Measurements from ENCODE around the gene TCF20. TPM values are rescaled to one million over a fixed set of nuclear protein-coding genes. Genes with fewer than 3 reads are reported as not detected.

Gene TCF20
- total and polyA plus RNA-seq, 4 donors: 1.0 to 15.8 (median 9.4) TPM

DNA sequence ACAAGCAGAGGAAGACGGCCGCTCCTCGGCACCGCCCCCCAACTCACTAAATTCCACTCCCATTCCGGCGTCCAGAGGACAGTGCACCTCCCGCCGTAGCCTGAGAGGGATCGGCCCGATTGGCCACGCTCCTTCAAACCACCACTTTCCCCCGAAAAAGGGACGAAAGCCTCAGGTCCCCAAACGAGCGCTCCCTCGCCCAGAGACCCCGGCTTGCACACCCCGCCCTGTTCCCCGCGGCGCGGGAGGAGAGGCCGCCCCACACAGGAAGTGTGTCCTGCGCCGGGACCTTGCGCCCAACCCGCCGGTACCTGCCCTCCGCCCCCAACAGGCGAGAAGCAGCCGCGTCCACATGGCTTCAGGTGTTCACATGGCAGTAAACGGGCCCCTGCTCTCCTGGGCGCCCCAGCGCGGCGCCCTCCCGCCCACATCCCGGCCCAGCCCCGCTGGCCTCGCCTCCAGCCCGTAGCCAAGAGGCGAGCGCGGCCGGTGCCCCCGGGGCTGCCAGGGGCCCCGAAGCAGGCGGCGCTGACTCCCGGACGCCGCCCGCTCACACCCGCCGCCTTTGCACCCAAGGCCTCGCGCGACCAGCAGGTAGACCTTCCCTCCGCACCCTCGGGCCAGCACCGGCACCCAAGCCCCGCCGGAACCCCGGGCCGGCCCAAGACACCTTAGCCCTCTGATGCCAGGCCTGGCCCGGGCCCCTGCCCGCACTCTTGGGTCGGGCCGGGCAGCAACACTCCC, 849 bp downstream of the TCF20 start (continued):
- TF ChIP-seq, protein P1, sequence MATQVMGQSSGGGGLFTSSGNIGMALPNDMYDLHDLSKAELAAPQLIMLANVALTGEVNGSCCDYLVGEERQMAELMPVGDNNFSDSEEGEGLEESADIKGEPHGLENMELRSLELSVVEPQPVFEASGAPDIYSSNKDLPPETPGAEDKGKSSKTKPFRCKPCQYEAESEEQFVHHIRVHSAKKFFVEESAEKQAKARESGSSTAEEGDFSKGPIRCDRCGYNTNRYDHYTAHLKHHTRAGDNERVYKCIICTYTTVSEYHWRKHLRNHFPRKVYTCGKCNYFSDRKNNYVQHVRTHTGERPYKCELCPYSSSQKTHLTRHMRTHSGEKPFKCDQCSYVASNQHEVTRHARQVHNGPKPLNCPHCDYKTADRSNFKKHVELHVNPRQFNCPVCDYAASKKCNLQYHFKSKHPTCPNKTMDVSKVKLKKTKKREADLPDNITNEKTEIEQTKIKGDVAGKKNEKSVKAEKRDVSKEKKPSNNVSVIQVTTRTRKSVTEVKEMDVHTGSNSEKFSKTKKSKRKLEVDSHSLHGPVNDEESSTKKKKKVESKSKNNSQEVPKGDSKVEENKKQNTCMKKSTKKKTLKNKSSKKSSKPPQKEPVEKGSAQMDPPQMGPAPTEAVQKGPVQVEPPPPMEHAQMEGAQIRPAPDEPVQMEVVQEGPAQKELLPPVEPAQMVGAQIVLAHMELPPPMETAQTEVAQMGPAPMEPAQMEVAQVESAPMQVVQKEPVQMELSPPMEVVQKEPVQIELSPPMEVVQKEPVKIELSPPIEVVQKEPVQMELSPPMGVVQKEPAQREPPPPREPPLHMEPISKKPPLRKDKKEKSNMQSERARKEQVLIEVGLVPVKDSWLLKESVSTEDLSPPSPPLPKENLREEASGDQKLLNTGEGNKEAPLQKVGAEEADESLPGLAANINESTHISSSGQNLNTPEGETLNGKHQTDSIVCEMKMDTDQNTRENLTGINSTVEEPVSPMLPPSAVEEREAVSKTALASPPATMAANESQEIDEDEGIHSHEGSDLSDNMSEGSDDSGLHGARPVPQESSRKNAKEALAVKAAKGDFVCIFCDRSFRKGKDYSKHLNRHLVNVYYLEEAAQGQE (IDR thresholded peaks at IDR 0.05): no peak

DNA sequence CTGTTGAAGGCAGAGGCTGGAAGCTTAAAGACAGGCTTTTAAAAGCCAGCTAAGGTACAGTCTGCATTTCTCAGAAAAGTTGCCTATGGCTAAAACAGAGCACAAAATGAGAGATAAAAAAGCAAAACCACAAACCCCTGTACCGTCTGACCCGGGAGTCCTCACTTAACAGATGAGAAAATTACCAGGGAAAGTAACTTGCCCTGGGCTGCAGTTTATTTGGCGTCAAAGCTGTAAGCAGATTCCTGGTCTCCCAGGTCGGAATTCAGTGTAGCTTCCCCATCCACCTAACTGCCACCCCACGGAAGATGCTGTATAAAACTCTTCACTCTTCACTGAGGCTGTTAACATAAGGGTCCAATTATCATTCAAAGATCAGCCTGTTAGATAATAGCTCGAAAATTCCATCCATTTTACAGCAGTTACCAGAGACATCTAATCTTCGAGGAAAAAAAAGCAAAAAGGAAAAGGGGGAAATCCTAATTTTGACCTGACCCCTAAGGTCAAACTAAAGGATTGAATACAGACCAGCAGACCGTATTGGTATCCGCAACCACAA, 1.5 kb downstream of the TCF20 start:
- Histone ChIP-seq H3K27ac (ENCODE audit: low read depth in 1 of 2, low read length in 2 of 2) (peak overlapping the region; percentile 83 to 88), H3K4me1 (ENCODE audit: control insufficient read depth in 4 of 4, insufficient read depth in 4 of 4, low read length in 3 of 4) (peaks cover 7 to 22% (median 15%) of the 10 kb centered on the region in 4 donors), H3K36me3 (ENCODE audit: control insufficient read depth in 4 of 4, insufficient read depth in 3 of 4, low read depth in 1 of 4, low read length in 3 of 4) (no peaks in the 10 kb centered on the region), H3K9me3 (ENCODE audit: control insufficient read depth in 4 of 4, low read length in 3 of 4) (no peaks in the 10 kb centered on the region), H3K27me3 (ENCODE audit: control insufficient read depth in 4 of 4, insufficient read depth in 4 of 4, low read length in 3 of 4) (no peaks in the 10 kb centered on the region), H3K9ac (ENCODE audit: low read depth in 1 of 2, low read length in 2 of 2) (peak overlapping the region; percentile 58 to 75), H3K4me3 (ENCODE audit: low read depth in 1 of 3, low read length in 3 of 3) (peak overlapping the region; percentile 77 to 95 (median 88))
- no peak for TF ChIP-seq EGR1 (IDR thresholded peaks at IDR 0.05; ENCODE audit: low read depth in 2 of 2)
- TF ChIP-seq, protein P2, sequence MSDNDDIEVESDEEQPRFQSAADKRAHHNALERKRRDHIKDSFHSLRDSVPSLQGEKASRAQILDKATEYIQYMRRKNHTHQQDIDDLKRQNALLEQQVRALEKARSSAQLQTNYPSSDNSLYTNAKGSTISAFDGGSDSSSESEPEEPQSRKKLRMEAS (IDR thresholded peaks at IDR 0.05): no peak
- no peak for TF ChIP-seq HNF4A (conservative IDR thresholded peaks at IDR 0.05)
- no peak for TF ChIP-seq JUND (IDR thresholded peaks at IDR 0.05)
- TF ChIP-seq RAD21 (IDR thresholded peaks at IDR 0.05): no peak
- no peak for TF ChIP-seq GABPA (IDR thresholded peaks at IDR 0.05 in 1 of 2, conservative IDR thresholded peaks at IDR 0.05 in 1 of 2)
- TF ChIP-seq, protein P3, sequence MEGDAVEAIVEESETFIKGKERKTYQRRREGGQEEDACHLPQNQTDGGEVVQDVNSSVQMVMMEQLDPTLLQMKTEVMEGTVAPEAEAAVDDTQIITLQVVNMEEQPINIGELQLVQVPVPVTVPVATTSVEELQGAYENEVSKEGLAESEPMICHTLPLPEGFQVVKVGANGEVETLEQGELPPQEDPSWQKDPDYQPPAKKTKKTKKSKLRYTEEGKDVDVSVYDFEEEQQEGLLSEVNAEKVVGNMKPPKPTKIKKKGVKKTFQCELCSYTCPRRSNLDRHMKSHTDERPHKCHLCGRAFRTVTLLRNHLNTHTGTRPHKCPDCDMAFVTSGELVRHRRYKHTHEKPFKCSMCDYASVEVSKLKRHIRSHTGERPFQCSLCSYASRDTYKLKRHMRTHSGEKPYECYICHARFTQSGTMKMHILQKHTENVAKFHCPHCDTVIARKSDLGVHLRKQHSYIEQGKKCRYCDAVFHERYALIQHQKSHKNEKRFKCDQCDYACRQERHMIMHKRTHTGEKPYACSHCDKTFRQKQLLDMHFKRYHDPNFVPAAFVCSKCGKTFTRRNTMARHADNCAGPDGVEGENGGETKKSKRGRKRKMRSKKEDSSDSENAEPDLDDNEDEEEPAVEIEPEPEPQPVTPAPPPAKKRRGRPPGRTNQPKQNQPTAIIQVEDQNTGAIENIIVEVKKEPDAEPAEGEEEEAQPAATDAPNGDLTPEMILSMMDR (IDR thresholded peaks at IDR 0.05; ENCODE audit: low read depth, low read length, missing input control): no peak
- no peak for TF ChIP-seq SP1 (IDR thresholded peaks at IDR 0.05)
- TF ChIP-seq, protein P4, sequence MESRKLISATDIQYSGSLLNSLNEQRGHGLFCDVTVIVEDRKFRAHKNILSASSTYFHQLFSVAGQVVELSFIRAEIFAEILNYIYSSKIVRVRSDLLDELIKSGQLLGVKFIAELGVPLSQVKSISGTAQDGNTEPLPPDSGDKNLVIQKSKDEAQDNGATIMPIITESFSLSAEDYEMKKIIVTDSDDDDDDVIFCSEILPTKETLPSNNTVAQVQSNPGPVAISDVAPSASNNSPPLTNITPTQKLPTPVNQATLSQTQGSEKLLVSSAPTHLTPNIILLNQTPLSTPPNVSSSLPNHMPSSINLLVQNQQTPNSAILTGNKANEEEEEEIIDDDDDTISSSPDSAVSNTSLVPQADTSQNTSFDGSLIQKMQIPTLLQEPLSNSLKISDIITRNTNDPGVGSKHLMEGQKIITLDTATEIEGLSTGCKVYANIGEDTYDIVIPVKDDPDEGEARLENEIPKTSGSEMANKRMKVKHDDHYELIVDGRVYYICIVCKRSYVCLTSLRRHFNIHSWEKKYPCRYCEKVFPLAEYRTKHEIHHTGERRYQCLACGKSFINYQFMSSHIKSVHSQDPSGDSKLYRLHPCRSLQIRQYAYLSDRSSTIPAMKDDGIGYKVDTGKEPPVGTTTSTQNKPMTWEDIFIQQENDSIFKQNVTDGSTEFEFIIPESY (IDR thresholded peaks at IDR 0.05): no peak
- TF ChIP-seq, protein P1 (IDR thresholded peaks at IDR 0.05): no peak
- TF ChIP-seq FOXA2 (IDR thresholded peaks at IDR 0.05): no peak
- no peak for TF ChIP-seq FOXA1 (IDR thresholded peaks at IDR 0.05)
- TF ChIP-seq YY1 (IDR thresholded peaks at IDR 0.05): no peak
- no peak for TF ChIP-seq RXRA (IDR thresholded peaks at IDR 0.05)
- TF ChIP-seq TAF1 (conservative IDR thresholded peaks at IDR 0.05): no peak
- TF ChIP-seq, protein P5, sequence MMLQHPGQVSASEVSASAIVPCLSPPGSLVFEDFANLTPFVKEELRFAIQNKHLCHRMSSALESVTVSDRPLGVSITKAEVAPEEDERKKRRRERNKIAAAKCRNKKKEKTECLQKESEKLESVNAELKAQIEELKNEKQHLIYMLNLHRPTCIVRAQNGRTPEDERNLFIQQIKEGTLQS (IDR thresholded peaks at IDR 0.05): no peak
- no peak for DNase-seq (ENCODE audit: low spot score)
- 8% methylated on average over 9 of the region's 9 CpGs for WGBS

Measured in liver (tissue), 9 donors.